Measurements from ENCODE around the gene CBARP. TPM values are rescaled to one million over a fixed set of nuclear protein-coding genes. Genes with fewer than 3 reads are reported as not detected.

The CBARP gene
- total RNA-seq, 2 donors from 2014 or later = 21.5 to 28.5 TPM

DNA sequence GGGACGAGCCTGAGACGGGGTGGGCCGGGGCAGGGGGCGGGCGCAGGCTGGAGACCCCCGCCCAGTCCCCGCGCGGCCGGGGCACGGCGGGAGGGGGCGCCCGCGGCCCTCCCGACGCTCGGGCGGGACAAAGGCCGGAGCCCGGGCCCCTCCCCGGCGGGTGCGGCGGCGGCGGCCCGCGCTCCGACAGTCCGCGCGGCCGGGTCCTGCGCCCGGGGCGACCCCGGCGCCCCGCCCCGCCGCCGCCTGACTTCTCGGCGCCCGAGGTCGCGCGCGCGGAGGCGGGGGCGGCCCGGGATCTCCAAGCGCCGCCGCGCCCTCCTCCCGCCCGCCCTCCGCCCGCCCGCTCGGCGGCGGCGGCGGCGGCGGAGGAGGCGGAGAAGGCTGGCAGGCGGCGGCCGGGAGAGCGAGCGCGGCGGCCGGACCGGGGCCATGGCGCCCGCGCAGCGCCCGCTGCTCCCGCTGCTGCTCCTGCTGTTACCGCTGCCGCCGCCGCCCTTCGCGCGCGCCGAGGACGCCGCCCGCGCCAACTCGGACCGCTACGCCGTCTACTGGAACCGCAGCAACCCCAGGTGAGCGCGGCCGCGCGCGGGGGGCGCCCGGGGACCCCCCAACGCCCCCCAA lies 48.0 kb upstream of the CBARP start, which contains the start of gene EFNA2:
EFNA2 (plus strand) TSS at position 137 of the 624 bp plus-strand sequence; CDS start at position 433, 296 bp downstream.
- Mint-ChIP-seq H3K9me3 (no peaks in the 10 kb centered on the region), H3K27ac (no peak within 1 kb of the TSS), H3K4me1 (peaks cover 10% of the 10 kb centered on the region), H3K36me3 (ENCODE audit: low read depth) (no peaks in the 10 kb centered on the region), H3K4me3 (peak within 1 kb of the TSS; percentile 74), H3K27me3 (ENCODE audit: insufficient read depth) (peaks cover 5% of the 10 kb centered on the region)
- 0% methylated on average over 15 to 113 of the region's 113 CpGs for WGBS, 2 experiments (ENCODE audit: insufficient coverage in 1 of 2, insufficient read length in 1 of 2)
- Histone ChIP-seq H3K36me3 (ENCODE audit: control insufficient read depth, insufficient read depth, low read length) (no peaks in the 10 kb centered on the region), H3K27me3 (ENCODE audit: control insufficient read depth, insufficient read depth, low read length, poor library complexity, severe bottlenecking) (no peaks in the 10 kb centered on the region), H3K4me1 (ENCODE audit: control insufficient read depth, insufficient read depth, low read length) (peaks cover 15% of the 10 kb centered on the region), H3K27ac (ENCODE audit: low read depth, low read length) (no peak within 1 kb of the TSS), H3K4me3 (ENCODE audit: low read length) (peak within 1 kb of the TSS; percentile 86), H3K9me3 (ENCODE audit: control insufficient read depth, low read length) (no peaks in the 10 kb centered on the region), H3K9ac (ENCODE audit: extremely low read depth, low read length, poor library complexity, severe bottlenecking) (peak within 1 kb of the TSS; percentile 53)
- DNase-seq = no peak
- TF ChIP-seq, protein P1, sequence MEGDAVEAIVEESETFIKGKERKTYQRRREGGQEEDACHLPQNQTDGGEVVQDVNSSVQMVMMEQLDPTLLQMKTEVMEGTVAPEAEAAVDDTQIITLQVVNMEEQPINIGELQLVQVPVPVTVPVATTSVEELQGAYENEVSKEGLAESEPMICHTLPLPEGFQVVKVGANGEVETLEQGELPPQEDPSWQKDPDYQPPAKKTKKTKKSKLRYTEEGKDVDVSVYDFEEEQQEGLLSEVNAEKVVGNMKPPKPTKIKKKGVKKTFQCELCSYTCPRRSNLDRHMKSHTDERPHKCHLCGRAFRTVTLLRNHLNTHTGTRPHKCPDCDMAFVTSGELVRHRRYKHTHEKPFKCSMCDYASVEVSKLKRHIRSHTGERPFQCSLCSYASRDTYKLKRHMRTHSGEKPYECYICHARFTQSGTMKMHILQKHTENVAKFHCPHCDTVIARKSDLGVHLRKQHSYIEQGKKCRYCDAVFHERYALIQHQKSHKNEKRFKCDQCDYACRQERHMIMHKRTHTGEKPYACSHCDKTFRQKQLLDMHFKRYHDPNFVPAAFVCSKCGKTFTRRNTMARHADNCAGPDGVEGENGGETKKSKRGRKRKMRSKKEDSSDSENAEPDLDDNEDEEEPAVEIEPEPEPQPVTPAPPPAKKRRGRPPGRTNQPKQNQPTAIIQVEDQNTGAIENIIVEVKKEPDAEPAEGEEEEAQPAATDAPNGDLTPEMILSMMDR (conservative IDR thresholded peaks at IDR 0.05) = peak; percentile 19

DNA sequence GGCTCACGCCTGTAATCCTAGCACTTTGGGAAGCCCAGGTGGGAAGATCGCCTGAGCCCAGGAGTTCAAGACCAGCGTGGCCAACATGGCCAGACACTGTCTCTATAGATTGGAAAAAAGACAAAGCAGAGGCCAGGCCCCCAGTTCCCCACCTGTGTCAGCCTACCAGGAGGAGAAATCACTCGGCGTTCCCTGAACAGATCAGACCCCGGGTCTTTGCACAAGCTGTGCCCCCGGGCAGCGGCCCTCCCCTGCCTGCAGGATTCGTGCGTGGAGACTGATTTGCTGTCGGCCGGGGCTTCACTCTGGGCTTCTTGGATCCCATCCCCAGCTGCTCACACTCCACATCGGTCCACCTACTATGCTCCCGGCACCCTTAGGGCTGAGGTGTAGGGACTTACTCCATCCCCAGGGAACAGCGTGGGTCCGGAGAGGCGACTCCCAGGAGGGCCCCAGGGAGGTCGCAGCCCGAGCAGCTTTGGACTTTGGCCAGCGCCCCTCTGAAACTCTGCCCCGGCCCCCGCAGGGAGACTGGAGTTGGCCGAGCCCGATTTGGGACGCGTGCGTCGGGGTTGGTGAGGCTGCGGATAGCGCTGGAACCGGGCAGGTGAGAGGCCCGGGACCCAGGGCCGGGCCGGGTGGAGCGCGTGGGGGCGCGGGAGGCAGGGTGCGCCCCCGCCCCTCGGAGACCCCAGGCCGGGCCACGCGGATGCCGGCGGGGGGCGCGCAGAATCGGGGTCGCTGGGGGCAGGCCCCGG lies 47.4 kb upstream of the CBARP start:
- H3K36me3 ChIP-seq (ENCODE audit: control insufficient read depth, insufficient read depth, low read length) = no peaks in the 10 kb centered on the region
- no peak overlapping the region for H3K27ac ChIP-seq (ENCODE audit: low read depth, low read length)
- no peaks in the 10 kb centered on the region for H3K9me3 ChIP-seq (ENCODE audit: control insufficient read depth, low read length)
- H3K9ac ChIP-seq (ENCODE audit: extremely low read depth, low read length, poor library complexity, severe bottlenecking) = no peak overlapping the region
- Mint-ChIP-seq H3K9me3 (no peaks in the 10 kb centered on the region), H3K27ac (no peak overlapping the region), H3K36me3 (ENCODE audit: low read depth) (no peaks in the 10 kb centered on the region), H3K27me3 (ENCODE audit: insufficient read depth) (peaks cover 5% of the 10 kb centered on the region), H3K4me1 (peaks cover 10% of the 10 kb centered on the region), H3K4me3 (peak overlapping the region; percentile 62)
- no peaks in the 10 kb centered on the region for H3K27me3 ChIP-seq (ENCODE audit: control insufficient read depth, insufficient read depth, low read length, poor library complexity, severe bottlenecking)
- TF ChIP-seq, protein P1 (conservative IDR thresholded peaks at IDR 0.05) = peak; percentile 18
- DNase-seq = peak; percentile 77
- WGBS, 2 experiments (ENCODE audit: insufficient coverage in 1 of 2, insufficient read length in 1 of 2) = 31 to 45% methylated on average over 29 to 51 of the region's 51 CpGs
- H3K4me1 ChIP-seq (ENCODE audit: control insufficient read depth, insufficient read depth, low read length) = peaks cover 15% of the 10 kb centered on the region
- peak overlapping the region; percentile 23 for H3K4me3 ChIP-seq (ENCODE audit: low read length)

DNA sequence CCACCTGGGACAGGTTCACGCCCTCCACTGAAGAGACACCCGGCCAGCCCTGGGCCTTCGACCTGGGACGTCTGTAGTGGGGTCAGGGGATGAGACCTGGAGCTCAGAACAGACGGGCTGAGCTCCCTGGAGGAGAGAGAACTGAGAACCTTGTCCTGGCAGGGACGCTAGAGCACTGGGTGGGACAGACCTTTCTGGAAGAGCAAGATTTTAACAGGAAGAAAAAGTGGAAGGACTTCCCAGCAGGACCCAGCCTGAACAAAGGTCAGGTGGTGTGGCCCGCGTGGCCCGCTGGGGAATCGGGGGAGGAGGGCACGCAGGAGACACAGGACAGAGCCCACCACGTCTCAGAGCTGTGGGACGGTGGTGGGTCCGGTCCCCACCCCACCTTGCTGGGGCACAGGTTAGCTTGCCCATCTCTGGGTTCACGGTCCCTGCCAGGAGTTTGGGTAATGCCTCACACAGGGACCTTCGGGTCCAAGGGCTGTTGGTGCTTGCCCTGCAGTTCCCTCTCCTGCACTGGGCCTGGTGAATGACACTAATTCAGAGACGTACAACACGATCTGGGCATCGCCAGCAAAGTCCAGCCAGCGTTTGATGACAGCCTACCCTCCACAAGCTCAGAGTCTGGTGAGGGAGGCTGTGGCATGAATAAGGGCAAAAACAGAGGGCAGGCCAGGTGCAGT lies 46.6 kb upstream of the CBARP start:
- peak overlapping the region; percentile 62 for H3K4me3 Mint-ChIP-seq
- Histone ChIP-seq H3K36me3 (ENCODE audit: control insufficient read depth, insufficient read depth, low read length) (peaks cover 5% of the 10 kb centered on the region), H3K4me1 (ENCODE audit: control insufficient read depth, insufficient read depth, low read length) (peaks cover 15% of the 10 kb centered on the region), H3K9ac (ENCODE audit: extremely low read depth, low read length, poor library complexity, severe bottlenecking) (no peak overlapping the region), H3K27me3 (ENCODE audit: control insufficient read depth, insufficient read depth, low read length, poor library complexity, severe bottlenecking) (no peaks in the 10 kb centered on the region), H3K27ac (ENCODE audit: low read depth, low read length) (no peak overlapping the region), H3K4me3 (ENCODE audit: low read length) (no peak overlapping the region), H3K9me3 (ENCODE audit: control insufficient read depth, low read length) (no peaks in the 10 kb centered on the region)
- H3K4me1 Mint-ChIP-seq = peaks cover 10% of the 10 kb centered on the region
- H3K27ac Mint-ChIP-seq = no peak overlapping the region
- peaks cover 5% of the 10 kb centered on the region for H3K36me3 Mint-ChIP-seq (ENCODE audit: low read depth)
- TF ChIP-seq, protein P1 (conservative IDR thresholded peaks at IDR 0.05) = no peak
- WGBS, 2 experiments (ENCODE audit: insufficient coverage in 1 of 2, insufficient read length in 1 of 2) = 89 to 91% methylated on average over 9 to 20 of the region's 20 CpGs
- no peaks in the 10 kb centered on the region for H3K9me3 Mint-ChIP-seq
- H3K27me3 Mint-ChIP-seq (ENCODE audit: insufficient read depth) = peaks cover 5% of the 10 kb centered on the region
- DNase-seq = no peak

All from endodermal cell (in vitro differentiated cells).